ENCODE results near the gene CAPN15. TPM values are rescaled to one million over a fixed set of nuclear protein-coding genes. Genes with fewer than 3 reads are reported as not detected.

CAPN15 gene
- total and polyA plus RNA-seq, 4 donors = 14.4 to 64.1 (median 38.9) TPM

- Histone ChIP-seq H3K4me1 (ENCODE audit: control insufficient read depth in 5 of 5, insufficient read depth in 5 of 5, low read length in 5 of 5) (no peaks in the 10 kb centered on the region), H3K36me3 (ENCODE audit: control insufficient read depth in 4 of 4, insufficient read depth in 4 of 4, low read length in 4 of 4) (peaks cover 0 to 34% (median 16%) of the 10 kb centered on the region in 4 donors), H3K27me3 (ENCODE audit: control insufficient read depth in 3 of 3, insufficient read depth in 3 of 3, low read length in 2 of 3) (no peaks in the 10 kb centered on the region), H3K4me3 (no peak overlapping the region), H3K9ac (ENCODE audit: insufficient read depth in 1 of 2, low read length in 2 of 2) (no peak overlapping the region), H3K9me3 (ENCODE audit: control insufficient read depth in 4 of 4, insufficient read depth in 3 of 4, low read length in 3 of 4) (no peaks in the 10 kb centered on the region), H3K27ac (ENCODE audit: low read depth in 1 of 2, low read length in 1 of 2) (no peak overlapping the region)
- no peak for ATAC-seq (ENCODE audit: insufficient read depth, low FRiP score)
- TF ChIP-seq, protein P1, sequence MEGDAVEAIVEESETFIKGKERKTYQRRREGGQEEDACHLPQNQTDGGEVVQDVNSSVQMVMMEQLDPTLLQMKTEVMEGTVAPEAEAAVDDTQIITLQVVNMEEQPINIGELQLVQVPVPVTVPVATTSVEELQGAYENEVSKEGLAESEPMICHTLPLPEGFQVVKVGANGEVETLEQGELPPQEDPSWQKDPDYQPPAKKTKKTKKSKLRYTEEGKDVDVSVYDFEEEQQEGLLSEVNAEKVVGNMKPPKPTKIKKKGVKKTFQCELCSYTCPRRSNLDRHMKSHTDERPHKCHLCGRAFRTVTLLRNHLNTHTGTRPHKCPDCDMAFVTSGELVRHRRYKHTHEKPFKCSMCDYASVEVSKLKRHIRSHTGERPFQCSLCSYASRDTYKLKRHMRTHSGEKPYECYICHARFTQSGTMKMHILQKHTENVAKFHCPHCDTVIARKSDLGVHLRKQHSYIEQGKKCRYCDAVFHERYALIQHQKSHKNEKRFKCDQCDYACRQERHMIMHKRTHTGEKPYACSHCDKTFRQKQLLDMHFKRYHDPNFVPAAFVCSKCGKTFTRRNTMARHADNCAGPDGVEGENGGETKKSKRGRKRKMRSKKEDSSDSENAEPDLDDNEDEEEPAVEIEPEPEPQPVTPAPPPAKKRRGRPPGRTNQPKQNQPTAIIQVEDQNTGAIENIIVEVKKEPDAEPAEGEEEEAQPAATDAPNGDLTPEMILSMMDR (IDR thresholded peaks at IDR 0.05; ENCODE audit: control extremely low read depth, extremely low read depth) = no peak
- WGBS, 2 donors = 94 to 96% methylated on average over 9 of the region's 9 CpGs
- DNase-seq = no peak
These were observed 8.7 kb upstream of the CAPN15 start for GRCh38 chr16:518858-519257.

- Histone ChIP-seq H3K9me3 (ENCODE audit: control insufficient read depth in 4 of 4, insufficient read depth in 3 of 4, low read length in 3 of 4) (no peaks in the 10 kb centered on the region), H3K27me3 (ENCODE audit: control insufficient read depth in 3 of 3, insufficient read depth in 3 of 3, low read length in 2 of 3) (no peaks in the 10 kb centered on the region), H3K4me3 (no peak overlapping the region), H3K4me1 (ENCODE audit: control insufficient read depth in 5 of 5, insufficient read depth in 5 of 5, low read length in 5 of 5) (no peaks in the 10 kb centered on the region), H3K36me3 (ENCODE audit: control insufficient read depth in 4 of 4, insufficient read depth in 4 of 4, low read length in 4 of 4) (peaks cover 0 to 34% (median 16%) of the 10 kb centered on the region in 4 donors), H3K27ac (ENCODE audit: low read depth in 1 of 2, low read length in 1 of 2) (no peak overlapping the region), H3K9ac (ENCODE audit: insufficient read depth in 1 of 2, low read length in 2 of 2) (no peak overlapping the region)
- TF ChIP-seq, protein P1 (IDR thresholded peaks at IDR 0.05; ENCODE audit: control extremely low read depth, extremely low read depth) = no peak
- WGBS, 2 donors = 95% methylated on average over 19 of the region's 19 CpGs
- no peak for ATAC-seq (ENCODE audit: insufficient read depth, low FRiP score)
- no peak for DNase-seq
These were observed 8.1 kb upstream of the CAPN15 start for GRCh38 chr16:519425-519824.

DNA sequence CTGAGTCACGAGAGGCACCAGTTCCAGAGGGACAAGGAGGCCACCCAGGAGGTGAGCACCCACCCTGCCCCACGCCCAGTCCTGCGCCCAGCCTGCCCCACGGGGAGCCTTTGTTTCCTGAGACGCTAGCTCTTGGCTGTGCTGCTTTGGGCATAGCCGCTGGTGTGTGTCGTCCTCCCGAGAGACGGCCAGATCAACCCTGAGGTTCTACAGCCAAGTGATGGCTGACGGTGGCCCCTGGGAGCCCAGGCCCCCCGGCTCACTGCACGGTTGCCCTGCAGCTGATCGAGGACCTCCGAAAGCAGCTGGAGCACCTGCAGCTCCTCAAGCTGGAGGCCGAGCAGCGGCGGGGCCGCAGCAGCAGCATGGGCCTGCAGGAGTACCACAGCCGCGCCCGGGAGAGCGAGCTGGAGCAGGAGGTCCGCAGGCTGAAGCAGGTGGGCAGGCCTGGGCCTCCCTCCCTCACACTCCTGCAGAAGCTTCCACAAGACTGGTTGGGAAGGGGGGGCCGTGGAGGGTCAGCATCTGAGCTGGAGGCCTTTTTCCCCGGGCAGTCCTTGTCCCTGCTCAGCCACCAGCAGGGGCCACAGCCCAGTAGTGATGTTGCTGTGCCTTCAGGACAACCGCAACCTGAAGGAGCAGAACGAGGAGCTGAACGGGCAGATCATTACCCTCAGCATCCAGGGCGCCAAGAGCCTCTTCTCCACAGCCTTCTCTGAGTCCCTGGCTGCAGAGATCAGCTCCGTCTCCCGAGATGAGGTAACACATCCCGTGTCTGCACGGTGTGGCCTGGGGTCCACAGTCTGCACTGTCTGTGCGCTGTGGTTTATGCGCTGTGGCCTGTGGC, 7.4 kb upstream of the CAPN15 start:
- Histone ChIP-seq H3K36me3 (ENCODE audit: control insufficient read depth in 4 of 4, insufficient read depth in 4 of 4, low read length in 4 of 4) (peaks cover 0 to 29% (median 16%) of the 10 kb centered on the region in 4 donors), H3K4me1 (ENCODE audit: control insufficient read depth in 5 of 5, insufficient read depth in 5 of 5, low read length in 5 of 5) (peaks cover 0 to 2% (median 0%) of the 10 kb centered on the region in 5 donors), H3K9ac (ENCODE audit: insufficient read depth in 1 of 2, low read length in 2 of 2) (no peak overlapping the region), H3K4me3 (no peak overlapping the region), H3K27ac (ENCODE audit: low read depth in 1 of 2, low read length in 1 of 2) (no peak overlapping the region), H3K9me3 (ENCODE audit: control insufficient read depth in 4 of 4, insufficient read depth in 3 of 4, low read length in 3 of 4) (no peaks in the 10 kb centered on the region), H3K27me3 (ENCODE audit: control insufficient read depth in 3 of 3, insufficient read depth in 3 of 3, low read length in 2 of 3) (no peaks in the 10 kb centered on the region)
- WGBS, 2 donors = 93 to 94% methylated on average over 35 of the region's 35 CpGs
- TF ChIP-seq, protein P1 (IDR thresholded peaks at IDR 0.05; ENCODE audit: control extremely low read depth, extremely low read depth) = no peak
- ATAC-seq (ENCODE audit: insufficient read depth, low FRiP score) (no peak), DNase-seq (no peak)

All from lung (tissue), 12 donors.